ENCODE data around the gene PLEKHG5.

The PLEKHG5 gene

DNA sequence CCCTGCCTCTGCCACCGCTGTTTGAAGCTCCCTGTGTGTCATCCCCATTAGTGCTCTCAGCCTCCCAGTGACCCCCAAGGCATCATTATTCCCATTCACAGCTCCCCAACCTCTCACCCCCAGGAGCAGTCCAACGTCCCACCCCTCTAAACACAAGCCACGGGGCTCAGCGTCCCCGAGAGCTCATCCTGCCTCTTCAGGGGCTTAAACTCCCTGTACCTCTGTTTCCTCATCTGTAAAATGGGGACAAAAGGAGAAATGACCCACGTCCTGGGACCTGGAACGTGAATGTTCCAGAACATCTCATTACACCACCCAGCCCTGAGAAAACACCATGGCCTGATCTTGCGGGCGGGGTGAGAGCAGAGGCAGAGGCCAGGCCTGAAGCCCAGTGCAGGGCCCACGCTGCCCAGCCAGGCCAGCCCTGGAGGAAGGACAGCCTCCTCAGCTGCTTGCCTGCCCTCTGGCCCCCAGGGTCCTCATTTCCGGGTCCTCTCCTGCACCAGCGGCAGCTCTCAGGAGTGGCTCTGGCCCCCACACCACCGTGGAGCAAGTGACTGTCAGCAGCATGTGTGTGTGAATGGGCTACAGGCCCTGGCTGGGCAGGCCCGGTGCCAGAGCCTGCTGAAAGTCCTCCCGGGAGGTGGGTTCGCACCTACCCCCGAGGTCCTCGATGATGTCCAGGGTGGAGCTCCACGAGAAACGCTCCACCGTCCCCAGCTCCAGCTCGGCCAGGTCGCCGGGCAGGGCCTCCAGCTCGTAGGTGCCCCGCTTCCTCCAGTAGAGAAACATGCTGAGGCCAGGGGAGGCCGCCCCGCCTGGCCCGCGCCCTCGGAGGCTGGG lies 14.1 kb upstream of the PLEKHG5 start:
- Mint-ChIP-seq H3K27me3 (peaks cover 75% of the 10 kb centered on the region), H3K27ac (no peak overlapping the region), H3K4me3 (no peak overlapping the region), H3K36me3 (no peaks in the 10 kb centered on the region), H3K9me3 (no peaks in the 10 kb centered on the region), H3K4me1 (peaks cover 7% of the 10 kb centered on the region)
- ATAC-seq, result no peak

GRCh38 chr1:6504887-6505286 lies 13.4 kb upstream of the PLEKHG5 start:
- ATAC-seq, result no peak
- H3K27ac Mint-ChIP-seq, result no peak overlapping the region
- peaks cover 82% of the 10 kb centered on the region for H3K27me3 Mint-ChIP-seq
- no peaks in the 10 kb centered on the region for H3K36me3 Mint-ChIP-seq
- no peak overlapping the region for H3K4me3 Mint-ChIP-seq
- no peaks in the 10 kb centered on the region for H3K9me3 Mint-ChIP-seq
- H3K4me1 Mint-ChIP-seq, result peaks cover 7% of the 10 kb centered on the region

DNA sequence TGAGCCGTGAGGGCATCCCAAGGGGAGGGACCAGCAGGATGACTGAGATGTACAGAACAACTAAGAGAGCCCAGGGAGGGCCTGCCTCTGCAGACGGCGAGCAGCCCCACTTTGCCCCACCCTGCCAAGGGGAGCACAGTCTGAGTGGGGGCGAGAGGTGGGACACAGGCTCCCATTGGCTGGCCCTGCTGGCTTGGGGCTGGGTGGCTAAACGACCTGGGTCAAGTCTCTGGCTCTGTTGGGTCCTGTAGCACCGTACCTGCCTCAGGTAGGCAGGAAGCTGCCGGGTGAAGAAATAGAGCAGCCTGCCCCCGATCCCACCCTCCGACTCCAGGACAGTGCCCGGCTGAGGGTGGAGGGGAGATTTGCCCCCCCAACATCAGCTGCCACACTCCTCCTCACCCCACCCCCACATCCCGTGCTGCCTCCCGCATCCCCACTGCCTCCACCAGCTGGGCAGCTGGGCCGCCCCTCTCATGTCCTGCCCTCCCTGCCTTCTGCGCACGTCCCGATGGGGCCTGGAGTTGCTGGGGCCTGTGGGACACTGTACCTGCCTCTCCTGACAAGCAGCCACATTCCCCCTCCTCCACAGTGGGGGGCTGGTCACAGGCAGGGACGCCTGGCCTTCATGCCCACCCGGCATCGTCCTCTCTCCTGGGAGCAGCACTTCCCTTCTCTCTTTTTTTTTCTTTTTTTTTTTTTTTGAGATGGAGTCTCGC lies 12.6 kb upstream of the PLEKHG5 start:
- Mint-ChIP-seq H3K4me3 (no peak overlapping the region), H3K9me3 (no peaks in the 10 kb centered on the region), H3K4me1 (peaks cover 5% of the 10 kb centered on the region), H3K36me3 (no peaks in the 10 kb centered on the region), H3K27me3 (peaks cover 90% of the 10 kb centered on the region), H3K27ac (no peak overlapping the region)
- ATAC-seq, result no peak

GRCh38 chr1:6502000-6502891 lies 10.8 kb upstream of the PLEKHG5 start:
- Mint-ChIP-seq H3K4me1 (peaks cover 6% of the 10 kb centered on the region), H3K4me3 (no peak overlapping the region), H3K27me3 (peaks cover 89% of the 10 kb centered on the region), H3K27ac (no peak overlapping the region), H3K36me3 (no peaks in the 10 kb centered on the region), H3K9me3 (no peaks in the 10 kb centered on the region)
- ATAC-seq, result no peak

- H3K9me3 Mint-ChIP-seq, result no peaks in the 10 kb centered on the region
- no peak overlapping the region for H3K4me3 Mint-ChIP-seq
- H3K4me1 Mint-ChIP-seq, result peaks cover 6% of the 10 kb centered on the region
- peaks cover 80% of the 10 kb centered on the region for H3K27me3 Mint-ChIP-seq
- no peak overlapping the region for H3K27ac Mint-ChIP-seq
- ATAC-seq, result no peak
- H3K36me3 Mint-ChIP-seq, result no peaks in the 10 kb centered on the region
Measured at GRCh38 chr1:6501279-6501813, 9.9 kb upstream of the PLEKHG5 start.

DNA sequence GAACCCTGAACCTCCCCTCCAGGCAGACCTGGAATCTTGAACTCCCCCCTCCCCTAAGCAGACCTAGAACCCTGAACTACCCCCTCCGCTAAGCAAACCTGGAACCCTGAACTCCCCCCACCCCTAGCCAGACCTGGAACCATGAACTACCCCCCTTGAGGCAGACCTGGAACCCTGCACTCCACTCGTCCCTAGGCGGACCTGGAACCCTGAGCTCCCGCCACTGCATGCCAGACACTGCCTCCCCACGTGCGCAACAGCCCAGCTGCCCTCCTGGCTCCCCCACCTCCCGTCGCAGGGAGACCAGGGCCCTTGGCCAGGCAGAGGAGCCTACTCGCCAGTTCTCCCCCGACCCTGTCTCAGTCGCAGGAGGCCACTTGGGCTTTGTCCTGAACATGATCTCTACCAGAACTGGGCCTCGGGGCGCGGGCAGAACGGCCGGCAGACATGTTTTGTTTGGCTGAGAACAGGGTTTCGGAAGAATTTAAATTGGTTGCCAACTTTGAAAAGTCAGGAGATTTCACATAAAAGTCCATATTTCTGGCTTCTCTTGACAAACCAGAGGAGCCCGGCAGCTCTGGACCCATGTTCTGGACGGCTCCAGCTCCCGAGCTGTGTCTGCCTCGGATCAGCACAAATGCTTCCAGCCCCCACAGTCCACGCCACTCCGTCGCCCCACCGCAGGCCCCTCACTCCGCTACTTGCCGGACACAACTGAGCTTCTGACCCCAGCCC lies 9.2 kb upstream of the PLEKHG5 start:
- Mint-ChIP-seq H3K27ac (no peak overlapping the region), H3K9me3 (no peaks in the 10 kb centered on the region), H3K4me3 (no peak overlapping the region), H3K4me1 (peaks cover 6% of the 10 kb centered on the region), H3K27me3 (peaks cover 83% of the 10 kb centered on the region), H3K36me3 (no peaks in the 10 kb centered on the region)
- no peak for ATAC-seq

GRCh38 chr1:6499296-6499695 lies 7.8 kb upstream of the PLEKHG5 start:
- H3K9me3 Mint-ChIP-seq, result no peaks in the 10 kb centered on the region
- no peak for ATAC-seq
- H3K4me1 Mint-ChIP-seq, result peaks cover 6% of the 10 kb centered on the region
- H3K36me3 Mint-ChIP-seq, result no peaks in the 10 kb centered on the region
- H3K4me3 Mint-ChIP-seq, result peak overlapping the region; percentile 29
- peaks cover 71% of the 10 kb centered on the region for H3K27me3 Mint-ChIP-seq
- no peak overlapping the region for H3K27ac Mint-ChIP-seq

GRCh38 chr1:6498576-6499111 lies 7.2 kb upstream of the PLEKHG5 start:
- Mint-ChIP-seq H3K36me3 (no peaks in the 10 kb centered on the region), H3K4me3 (no peak overlapping the region), H3K27ac (no peak overlapping the region), H3K4me1 (peaks cover 6% of the 10 kb centered on the region), H3K27me3 (peaks cover 65% of the 10 kb centered on the region), H3K9me3 (no peaks in the 10 kb centered on the region)
- ATAC-seq, result no peak

DNA sequence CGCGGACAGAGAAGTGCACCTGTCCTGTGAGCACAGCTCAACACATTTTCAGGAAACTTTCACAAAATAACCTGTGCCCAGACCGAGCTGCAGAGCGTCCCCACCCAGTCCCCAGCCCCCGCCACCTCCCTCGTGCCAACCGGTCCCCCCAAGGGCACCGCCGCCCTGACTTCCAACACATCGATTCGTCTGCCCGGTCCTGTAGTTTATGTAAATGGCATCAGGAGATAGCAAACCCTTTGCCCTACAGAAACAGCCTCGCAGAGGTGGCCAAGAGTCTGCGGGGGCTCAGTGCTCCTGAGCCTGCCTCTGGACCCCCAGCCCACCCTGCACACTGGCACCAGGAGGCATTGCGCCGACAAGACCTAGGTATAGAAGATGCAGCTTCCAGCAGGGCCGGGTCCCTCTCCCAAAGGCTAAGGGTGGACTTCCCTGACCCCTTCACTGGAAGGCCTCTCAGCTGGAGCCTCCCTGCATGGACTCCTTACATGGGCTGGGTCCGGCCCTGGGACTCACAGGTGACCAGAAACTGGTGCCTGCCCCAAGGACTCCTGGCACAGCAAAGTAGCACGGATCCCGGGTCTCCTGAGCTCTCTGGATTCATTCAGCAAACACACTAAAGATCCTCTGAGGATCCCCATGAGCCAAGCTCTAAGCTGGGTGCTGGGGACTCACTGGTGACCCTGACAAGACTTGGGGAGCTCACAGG lies 6.6 kb upstream of the PLEKHG5 start:
- H3K4me1 Mint-ChIP-seq, result peaks cover 6% of the 10 kb centered on the region
- peak overlapping the region; percentile 56 for H3K4me3 Mint-ChIP-seq
- ATAC-seq, result no peak
- no peaks in the 10 kb centered on the region for H3K9me3 Mint-ChIP-seq
- H3K27me3 Mint-ChIP-seq, result peaks cover 62% of the 10 kb centered on the region
- no peaks in the 10 kb centered on the region for H3K36me3 Mint-ChIP-seq
- H3K27ac Mint-ChIP-seq, result no peak overlapping the region

- Mint-ChIP-seq H3K27ac (no peak overlapping the region), H3K36me3 (no peaks in the 10 kb centered on the region), H3K4me3 (peak overlapping the region; percentile 56), H3K27me3 (peaks cover 57% of the 10 kb centered on the region), H3K9me3 (no peaks in the 10 kb centered on the region), H3K4me1 (peaks cover 6% of the 10 kb centered on the region)
- peak; percentile 59 for ATAC-seq
Measured at GRCh38 chr1:6497215-6497866, 5.9 kb upstream of the PLEKHG5 start.

GRCh38 chr1:6496890-6497214 lies 5.4 kb upstream of the PLEKHG5 start:
- Mint-ChIP-seq H3K4me3 (peak overlapping the region; percentile 66), H3K9me3 (no peaks in the 10 kb centered on the region), H3K27ac (no peak overlapping the region), H3K36me3 (no peaks in the 10 kb centered on the region), H3K27me3 (peaks cover 52% of the 10 kb centered on the region), H3K4me1 (peaks cover 7% of the 10 kb centered on the region)
- no peak for ATAC-seq

- Mint-ChIP-seq H3K4me3 (no peak overlapping the region), H3K27ac (no peak overlapping the region), H3K36me3 (no peaks in the 10 kb centered on the region), H3K27me3 (peaks cover 47% of the 10 kb centered on the region), H3K4me1 (peaks cover 13% of the 10 kb centered on the region), H3K9me3 (no peaks in the 10 kb centered on the region)
- no peak for ATAC-seq
Measured at GRCh38 chr1:6496365-6496721, 4.9 kb upstream of the PLEKHG5 start.

DNA sequence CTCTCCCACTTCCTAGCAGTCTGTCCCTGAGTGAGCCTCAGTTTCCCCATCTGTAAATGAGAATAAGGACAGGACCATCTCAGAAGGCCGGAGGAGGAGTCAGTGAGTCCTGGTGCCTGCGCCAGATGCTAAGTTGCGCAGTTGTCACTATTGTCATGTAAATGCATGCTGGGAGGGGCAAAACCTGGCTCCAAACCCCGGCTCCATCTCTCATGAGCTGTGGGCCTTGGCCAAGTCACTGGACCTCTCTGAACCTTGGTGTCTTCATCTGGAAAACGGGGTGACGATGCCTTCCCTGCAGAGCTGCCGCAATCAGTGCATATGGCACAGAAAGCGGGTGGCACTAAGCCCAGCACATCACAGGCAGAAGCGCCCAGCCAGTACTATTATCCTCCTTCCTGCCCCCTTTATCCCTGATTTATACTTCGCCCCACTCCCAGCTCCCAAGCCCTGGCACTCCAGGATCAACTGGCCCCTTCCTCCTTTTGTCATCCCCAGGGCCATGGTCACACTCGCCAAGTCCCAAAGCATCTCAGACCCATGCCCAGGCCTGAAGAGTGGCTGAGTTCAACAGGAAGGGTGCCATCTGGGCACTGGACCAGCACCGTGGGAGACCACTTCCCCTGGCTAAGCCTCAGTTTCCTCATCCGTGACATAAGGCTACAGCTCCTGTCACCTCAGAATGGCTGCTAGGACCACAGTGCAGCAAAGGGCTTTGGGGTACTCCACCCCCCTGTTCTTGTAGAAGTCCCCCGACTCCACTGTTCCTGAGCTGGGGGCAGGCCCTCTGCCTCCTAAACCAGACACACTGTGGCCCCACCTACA lies 4.3 kb upstream of the PLEKHG5 start:
- peaks cover 16% of the 10 kb centered on the region for H3K4me1 Mint-ChIP-seq
- H3K4me3 Mint-ChIP-seq, result no peak overlapping the region
- no peak overlapping the region for H3K27ac Mint-ChIP-seq
- no peaks in the 10 kb centered on the region for H3K36me3 Mint-ChIP-seq
- H3K27me3 Mint-ChIP-seq, result peaks cover 41% of the 10 kb centered on the region
- ATAC-seq, result no peak
- no peaks in the 10 kb centered on the region for H3K9me3 Mint-ChIP-seq
